Measurements from ENCODE around the gene DPH2.
A peak's percentile ranks its signal among the peaks of the same experiment; 100 is the strongest.

Gene DPH2

DNA sequence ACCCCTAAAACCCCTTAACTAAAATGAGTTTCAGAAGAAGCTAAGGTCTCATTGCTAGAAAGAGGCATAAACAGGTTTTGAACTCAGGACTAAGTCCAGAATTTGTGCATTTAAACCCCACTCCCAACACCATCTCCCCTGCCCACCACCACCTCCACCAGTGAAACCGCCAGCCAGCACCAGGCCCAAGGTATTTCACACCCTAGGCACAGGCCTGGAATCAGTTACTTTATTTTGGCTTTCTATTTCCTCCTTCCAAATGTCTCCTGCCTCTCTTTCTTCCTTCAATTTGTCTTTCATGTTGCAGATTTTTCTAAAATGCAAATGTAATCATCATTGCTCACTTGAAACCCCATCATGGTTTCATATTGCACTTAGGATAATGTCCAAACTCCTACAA lies 24.9 kb upstream of the DPH2 start:
- DNase-seq (ENCODE audit: low read depth): no peak

DNA sequence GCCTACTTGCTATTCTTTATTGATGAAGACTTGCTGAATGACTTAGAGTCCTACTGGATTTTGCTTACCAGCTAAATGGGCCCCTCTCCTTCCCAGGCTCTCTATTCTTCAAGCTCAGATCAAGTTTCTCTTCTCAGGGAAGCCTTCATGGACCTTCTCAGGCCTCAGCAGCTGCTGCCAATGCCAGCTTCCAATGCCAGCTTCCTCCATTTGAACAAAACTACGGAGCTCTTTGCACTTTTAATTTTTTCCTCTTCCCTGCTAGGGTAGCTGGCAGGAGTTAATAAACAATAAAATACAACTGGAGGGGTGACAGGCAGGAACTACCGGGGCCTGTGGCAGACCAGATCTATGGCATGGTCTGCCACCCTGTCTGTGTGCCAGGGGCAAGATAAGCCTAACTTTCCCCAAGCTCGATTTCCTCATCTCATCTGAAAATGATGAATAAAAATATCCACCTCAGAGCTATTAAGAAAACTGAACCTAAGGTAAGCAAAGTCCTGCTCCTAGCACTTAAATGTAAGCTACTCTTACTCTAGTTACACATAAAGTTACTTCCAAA lies 24.1 kb upstream of the DPH2 start:
- DNase-seq (ENCODE audit: low read depth): no peak

DNA sequence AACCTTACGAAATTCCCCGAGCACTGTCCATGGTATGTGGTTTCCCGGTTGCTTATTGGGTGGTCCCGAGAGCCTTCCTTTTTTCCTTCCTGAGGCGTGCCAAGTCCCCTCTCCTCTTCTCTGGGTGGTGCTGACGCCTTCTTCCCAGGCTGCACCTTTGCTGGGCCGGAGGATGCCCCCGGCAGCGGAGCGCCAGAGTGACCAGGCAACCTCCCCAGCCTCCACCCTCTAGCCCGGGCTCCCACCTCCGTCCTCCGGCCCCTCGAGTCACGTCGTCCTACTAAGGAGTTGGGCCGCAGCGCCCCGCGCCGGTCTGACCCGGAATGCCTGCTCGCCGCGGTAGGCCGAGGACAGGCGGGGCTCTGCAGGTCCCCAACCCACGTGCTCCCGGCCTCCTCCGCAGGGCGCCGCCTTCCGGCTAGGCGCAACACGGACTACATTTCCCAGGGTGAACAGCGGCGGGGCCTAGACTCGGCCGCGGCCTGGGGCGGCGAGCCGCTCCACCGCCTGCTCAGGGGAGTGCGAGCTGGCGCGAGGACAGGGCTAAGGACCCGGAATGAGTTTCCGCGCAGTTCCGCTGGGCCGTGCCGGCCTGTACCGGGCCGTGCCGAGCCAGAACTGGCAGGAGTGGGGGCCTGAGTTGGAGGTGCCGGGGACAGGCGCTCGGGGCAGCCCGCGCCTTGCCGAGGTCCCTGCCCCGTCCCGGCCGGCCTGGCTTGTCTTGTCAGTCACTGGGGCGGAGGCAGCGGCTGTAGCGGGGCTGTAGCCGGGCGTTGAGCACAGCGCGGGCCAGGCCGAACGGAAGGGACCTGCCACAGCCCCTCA lies 23.4 kb upstream of the DPH2 start, which contains the start of gene IPO13:
TSS of gene IPO13 (plus strand) at position 715 of the 825 bp plus-strand sequence. CDS start 651 bp downstream, outside the sequence.
- peak; percentile 88 for DNase-seq (ENCODE audit: low read depth)

DNA sequence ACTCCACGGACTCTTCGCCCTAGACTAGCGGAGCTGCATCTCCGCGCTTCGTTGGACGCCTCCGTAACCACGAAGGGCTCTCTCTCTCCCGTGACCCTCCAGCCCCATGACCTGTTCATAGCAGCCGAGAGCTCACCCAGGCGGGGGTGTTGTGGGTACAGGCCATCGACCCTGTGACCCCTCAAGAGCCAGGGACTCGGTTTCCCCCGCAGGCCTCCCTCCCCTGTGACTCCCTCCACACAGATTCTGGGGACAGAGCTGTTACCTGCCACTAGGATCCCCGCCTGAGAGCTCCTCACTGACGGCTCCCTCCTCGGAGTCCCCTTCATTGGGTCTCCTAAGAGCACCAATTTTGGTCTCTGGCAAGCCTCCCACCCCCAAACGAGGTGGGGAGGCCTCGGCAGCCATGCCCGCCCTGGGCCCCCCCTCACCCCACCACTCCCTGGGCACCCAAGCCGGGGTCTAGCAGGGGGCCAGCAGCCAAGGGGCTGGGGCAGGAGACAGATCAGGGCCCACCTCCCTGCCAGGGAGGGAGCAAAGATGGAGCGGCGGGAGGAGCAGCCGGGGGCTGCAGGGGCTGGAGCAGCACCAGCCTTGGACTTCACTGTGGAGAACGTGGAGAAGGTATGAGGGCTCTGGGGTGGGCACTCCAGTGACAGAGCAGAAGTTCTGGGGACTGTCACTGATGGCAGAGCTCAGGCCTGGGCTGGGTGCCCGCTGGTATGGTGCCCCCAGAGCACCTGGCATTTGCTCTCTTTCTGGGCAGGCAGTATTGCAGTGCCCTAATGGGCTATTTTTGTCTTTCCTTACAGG lies 22.5 kb upstream of the DPH2 start:
- DNase-seq (ENCODE audit: low read depth): no peak

DNA sequence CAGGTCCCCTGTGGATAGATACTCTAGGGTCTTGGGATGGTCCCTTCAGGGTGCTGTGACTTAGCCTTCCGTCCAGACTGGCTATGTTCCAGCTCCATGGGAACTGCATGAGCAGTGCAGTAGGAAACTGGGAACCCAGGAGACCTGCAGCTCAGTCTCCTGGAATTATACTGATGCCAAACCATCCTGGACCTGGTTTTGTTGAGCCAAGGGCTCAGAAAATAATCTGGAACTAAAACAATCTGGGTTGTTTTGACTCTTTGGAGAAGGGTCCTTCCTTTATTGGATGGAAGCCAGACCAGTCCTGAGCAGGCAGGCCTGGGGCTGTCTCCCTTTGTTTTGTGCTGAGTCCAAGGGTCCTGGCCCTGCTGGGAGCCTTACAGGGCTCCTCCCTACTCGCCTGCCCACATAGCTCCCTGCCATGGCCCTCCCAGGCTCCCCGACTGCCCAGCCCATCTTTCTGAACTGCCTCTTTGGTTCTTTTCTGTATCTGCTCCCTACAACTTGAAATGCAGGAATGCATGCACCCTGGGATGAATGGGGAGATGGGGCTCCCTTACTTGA lies 21.9 kb upstream of the DPH2 start:
- no peak for DNase-seq (ENCODE audit: low read depth)

DNA sequence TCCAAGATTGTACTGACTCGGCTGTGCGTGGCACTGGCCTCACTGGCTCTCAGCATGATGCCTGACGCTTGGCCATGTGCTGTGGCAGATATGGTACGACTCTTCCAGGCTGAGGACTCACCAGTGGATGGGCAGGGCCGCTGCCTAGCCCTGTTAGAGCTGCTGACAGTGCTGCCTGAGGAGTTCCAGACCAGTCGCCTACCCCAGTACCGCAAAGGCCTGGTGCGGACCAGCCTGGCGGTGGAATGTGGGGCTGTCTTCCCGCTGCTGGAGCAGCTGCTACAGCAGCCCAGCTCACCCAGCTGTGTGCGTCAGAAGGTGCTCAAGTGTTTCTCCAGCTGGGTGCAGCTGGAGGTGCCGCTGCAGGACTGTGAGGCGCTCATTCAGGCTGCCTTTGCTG lies 20.1 kb upstream of the DPH2 start:
- no peak for DNase-seq (ENCODE audit: low read depth)

DNA sequence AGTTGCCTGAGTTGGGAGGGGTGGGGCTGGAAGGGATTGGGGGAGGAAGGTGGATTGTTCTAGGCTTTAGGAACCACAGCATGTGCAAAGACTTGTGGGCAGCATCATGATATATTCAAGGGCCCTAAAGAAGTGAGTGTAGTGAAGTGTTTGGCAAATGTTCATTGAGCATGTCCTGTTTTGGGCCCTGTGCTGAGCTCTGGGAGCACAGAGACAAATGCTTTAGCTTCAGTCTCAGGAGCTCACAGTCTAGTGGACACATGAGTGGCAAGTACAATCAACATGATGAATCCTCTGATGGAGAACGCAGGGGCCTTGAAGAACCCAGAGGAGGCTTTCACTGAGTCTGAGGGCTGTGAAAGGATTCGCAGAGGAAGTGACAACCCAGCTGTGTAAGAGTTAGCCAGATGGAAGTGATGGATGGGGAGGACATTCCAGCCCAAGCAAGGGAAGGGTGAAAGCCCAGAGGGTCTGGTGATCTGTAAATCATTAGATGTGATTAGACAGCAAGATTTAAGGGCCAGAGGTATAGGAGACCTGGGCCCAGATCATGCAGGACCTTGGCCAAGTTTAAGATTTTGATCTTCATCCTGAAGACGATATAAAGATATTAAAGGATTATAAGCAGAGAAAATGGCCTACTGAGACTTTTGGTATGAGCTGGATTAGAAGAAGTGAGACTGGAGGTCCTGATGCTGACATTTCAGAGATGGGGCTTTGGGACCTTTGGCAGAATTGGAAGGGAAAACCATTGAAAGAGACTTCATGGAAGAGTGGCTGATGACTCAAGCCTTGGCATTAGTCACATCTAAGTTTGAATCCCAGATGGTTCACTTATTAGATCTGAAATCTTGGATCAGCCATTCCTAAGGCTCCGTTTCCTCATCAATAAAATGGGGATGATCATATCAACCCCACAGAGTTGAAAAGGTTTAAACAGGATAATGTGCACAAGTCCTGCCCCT lies 18.5 kb upstream of the DPH2 start:
- no peak for DNase-seq (ENCODE audit: low read depth)

DNA sequence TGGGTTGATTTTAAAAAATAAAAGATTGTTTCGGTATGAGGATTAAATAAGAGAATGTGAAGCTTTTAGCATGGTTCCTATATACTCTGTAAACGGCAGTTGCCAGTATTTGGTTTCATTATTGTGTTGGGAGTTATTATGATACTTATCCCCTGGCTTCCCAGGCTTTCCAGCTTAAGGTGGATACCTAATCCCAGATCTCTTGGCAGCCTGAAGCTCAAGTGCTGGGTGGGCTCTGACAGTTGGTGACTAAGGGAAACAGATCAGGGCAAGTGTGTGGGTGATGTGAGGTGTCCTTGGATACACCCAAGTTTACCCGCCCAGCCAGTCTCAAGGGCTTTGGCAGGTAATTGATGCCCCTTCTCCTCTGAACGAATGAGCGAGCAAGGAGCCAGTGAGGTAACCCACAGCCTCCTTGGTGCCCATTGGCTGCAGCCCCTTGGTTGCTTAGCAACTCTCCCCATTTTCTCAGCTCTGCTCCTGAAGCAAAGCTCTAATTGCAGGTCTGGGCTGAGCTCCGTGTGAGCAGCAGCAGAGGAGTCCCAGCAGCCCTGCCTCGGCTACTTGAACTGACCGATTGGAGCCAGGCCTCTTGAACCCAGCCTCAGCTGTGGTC lies 17.0 kb upstream of the DPH2 start:
- DNase-seq (ENCODE audit: low read depth): no peak

DNA sequence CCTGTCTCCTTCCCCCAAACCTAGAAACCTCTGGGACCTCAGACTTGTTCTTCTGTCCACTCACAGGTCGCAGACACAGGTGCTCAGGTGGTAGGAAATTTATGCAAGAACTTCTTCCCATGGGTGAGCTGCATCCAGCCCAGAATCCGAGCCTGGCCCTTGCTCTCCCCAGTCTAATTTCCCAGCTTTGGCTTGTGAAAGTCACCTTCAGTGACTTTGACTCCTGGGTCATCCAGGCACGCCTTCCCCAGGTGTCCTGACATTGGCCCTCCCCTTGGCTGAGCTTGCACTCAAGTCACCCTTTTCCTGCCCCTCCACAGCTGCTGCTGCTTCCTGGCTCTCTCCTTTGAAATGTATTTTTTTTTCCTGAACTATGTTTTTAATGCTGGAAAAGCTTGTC lies 16.4 kb upstream of the DPH2 start:
- DNase-seq (ENCODE audit: low read depth): no peak

DNA sequence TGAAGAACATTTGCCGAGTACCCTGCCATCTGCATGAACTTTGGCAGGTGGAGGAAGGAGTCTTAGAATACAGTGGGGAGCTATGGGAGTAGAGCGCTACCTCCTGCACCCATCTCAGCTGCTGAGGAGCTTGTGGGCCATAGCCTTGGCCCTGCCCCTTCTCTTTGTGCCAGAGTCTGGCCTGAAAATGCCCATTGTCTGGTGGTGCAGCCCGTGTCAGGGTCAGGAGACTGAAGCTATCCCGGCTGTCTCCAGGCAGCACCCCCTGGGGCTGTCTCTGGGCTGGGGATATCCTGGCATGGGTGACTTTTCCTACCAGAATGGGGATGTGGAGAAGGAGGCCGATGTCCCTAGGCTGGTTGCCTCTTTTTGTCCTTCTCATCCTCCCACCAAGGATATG lies 15.8 kb upstream of the DPH2 start:
- DNase-seq (ENCODE audit: low read depth): no peak

DNA sequence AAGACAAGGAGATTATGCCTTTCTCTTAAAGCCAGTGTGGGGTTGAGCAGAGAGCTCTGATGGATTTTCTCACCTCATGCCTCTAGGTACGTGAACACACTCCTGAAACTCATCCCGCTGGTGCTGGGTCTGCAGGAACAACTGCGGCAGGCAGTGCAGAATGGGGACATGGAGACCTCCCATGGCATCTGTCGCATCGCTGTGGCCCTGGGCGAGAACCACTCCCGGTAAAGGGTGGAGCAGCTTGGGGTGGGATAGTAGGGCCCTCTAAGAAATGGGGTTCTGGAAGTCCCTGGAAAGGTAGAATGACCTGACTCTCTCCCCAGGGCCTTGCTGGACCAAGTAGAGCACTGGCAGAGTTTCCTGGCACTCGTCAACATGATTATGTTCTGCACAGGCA lies 13.6 kb upstream of the DPH2 start:
- DNase-seq (ENCODE audit: low read depth): no peak

DNA sequence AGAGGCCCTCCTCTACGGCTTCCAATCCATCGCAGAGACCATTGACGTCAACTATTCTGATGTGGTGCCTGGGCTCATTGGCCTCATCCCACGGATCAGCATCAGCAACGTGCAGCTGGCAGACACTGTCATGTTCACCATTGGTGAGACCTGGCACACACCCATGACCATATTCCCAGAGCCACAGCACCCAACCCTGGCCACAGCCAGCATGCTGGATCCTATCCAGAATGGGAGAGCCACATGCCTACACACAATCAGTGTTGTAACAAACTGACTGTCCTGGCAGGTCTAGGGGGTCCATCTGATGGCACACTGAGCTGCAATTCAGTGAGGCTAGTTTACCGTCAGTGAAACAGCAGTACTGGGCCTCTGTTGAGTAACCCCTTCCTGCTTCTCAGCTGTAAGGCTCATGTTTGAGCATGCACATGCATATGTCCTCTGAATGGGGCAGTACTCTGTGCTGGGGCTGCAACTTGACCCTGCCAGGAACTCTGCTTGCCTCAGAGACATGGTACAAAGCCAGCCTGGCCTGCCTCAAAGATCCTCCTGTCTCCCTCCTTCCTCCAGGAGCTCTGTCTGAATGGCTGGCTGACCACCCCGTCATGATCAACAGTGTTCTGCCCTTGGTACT lies 12.3 kb upstream of the DPH2 start:
- no peak for DNase-seq (ENCODE audit: low read depth)

DNA sequence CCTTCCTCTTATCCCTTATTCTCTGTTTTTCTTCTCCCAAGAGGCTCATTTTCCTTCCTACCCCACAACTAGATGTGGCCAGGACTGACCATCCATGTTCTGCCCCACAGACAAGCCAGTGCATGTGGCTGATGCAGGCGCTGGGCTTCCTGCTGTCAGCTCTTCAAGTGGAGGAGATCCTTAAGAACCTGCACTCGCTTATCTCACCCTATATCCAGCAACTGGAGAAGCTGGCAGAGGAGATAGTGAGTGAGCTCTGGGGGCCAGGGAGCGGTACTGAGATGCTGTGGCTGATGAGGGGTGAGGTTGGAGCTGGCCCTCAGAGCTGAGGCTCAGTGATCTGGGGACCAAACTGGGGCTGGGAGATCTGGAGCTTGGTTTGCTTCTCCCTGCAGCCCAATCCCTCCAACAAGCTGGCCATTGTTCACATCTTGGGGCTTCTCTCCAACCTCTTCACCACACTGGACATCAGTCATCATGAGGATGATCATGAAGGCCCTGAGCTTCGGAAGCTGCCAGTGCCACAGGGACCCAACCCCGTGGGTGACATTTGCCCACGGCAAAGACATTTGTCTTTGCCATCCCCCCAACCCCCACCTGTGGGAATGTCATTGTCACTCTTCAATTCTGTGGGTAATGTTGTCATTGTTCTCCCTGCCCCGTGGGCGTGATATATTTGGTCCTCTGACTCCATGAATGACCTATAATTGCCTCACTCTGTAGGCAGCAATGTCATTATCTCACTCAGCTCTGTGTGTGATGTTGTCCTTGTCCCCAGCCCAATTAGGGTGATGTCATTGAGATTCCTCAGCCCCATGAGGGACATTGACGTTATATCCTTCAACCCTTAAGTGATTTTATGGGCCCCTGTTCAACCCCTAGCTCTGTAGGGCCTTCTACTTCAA lies 11.2 kb upstream of the DPH2 start:
- no peak for DNase-seq (ENCODE audit: low read depth)

DNA sequence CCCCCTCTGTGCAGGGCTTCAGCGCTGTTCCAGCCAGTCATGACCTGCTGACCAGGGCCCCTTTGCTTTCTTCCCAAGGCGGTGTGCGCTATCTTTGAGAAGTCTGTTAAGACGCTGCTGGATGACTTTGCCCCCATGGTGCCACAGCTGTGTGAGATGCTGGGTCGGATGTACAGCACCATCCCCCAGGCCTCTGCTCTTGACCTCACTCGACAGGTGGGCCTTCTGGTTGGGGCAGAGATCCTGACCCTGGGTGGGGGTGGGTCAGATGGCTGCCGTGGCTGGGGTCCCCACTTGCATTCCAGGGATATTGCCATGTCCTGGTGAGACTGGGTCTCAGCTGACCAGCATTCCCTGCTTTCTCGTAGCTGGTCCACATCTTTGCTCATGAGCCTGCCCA lies 9.0 kb upstream of the DPH2 start:
- no peak for DNase-seq (ENCODE audit: low read depth)

DNA sequence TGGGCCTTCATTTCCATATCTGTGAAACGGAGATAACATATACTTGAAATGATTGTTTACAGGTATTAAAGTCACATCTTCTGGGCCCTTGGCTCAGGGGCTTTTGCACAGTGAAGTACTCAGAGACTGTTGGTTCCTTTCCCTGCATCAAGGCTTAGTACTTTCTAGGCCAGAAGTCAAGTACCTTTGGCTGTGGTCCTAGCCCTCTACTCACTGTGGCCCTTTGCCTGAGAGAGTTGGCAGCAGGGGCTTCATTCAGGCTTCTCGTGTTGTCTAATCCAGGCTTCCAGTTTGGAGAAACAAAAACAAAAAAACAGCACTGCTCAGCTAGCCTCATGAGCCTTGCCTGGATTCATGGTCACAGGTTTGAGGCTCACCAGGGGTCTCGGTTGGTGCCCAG lies 8.1 kb upstream of the DPH2 start:
- no peak for DNase-seq (ENCODE audit: low read depth)

DNA sequence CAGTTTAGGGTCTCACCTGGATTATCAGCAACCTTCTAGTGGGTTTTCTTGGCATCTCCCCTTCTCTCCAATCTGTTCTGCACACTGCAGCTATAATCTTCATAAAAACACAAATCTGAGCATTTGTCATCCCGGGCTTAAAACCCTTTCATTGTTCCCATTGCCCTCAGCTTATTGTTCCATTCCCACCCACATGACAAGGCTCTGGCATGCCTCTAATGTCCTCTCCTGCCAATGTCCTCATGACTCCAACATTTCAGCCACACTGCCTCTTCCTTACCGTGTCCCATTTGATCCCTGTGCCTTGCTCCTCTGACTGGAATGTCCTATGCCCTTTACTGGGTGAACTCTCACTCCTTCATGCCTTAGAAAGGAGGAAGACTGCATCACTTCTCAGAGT lies 7.5 kb upstream of the DPH2 start:
- DNase-seq (ENCODE audit: low read depth): no peak

DNA sequence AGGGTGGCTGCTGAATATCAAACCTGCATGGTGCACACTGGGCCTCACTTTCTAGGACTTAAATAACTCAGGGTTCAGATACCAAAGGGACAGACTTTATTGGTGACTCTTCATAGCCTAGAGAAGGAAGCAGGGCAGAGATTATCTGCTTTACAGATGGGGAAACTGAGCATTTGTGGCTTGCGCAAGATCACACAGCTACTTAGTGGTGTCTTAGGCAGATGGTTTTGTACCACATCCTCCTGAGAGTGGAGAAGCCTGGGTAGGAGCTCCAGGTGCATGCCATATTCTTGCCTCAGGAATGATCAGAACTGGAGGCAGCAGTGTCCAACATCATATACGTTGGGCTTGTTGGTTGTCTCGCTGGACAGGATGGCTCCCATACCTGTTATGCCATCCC lies 6.8 kb upstream of the DPH2 start:
- DNase-seq (ENCODE audit: low read depth): no peak

DNA sequence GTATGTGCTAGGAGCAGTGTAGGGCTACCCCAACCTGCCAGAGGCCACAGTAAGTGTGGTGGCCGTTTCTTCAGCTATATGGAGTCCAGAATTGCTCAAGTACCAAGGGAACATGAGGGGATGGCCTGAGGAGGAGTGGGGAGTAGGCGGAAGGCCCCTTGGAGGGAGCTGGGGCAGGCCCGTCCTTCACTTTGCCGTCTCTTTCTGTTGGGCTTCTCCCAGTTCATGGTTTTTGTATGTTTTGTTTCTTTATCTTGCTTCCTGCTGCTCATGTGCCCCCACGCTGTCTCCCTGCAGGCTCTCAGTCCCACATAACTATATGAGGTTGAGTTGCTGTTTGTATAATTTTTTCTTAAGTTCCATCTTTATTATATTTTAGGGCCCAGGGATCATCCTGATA lies 5.9 kb upstream of the DPH2 start:
- DNase-seq (ENCODE audit: low read depth): no peak

DNA sequence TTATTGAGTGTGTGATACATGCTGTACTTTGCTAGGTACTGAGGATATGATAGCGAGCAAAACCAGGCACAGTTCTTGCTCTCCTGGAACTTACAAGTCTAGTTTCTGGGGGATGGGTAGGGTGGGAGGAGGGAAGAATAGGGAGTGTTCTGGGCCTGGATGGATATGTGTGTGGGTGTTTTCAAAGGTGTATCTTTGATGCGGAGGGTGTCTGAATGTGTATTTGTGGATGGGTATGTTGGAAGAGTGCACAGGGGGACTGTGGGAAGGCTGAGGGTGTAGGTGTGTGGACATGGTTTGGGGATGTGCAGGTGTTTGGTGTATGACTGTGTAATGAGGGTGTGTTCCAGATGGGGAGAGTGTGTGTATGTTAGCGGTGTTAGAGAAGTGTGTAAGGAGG lies 4.5 kb upstream of the DPH2 start:
- DNase-seq (ENCODE audit: low read depth): no peak
